NCI-H146 treated with DMSO at 0.1 percent for 48 hours (cell line): ENCODE results near the gene NCOA6.
"Not testable (repeated sequence)": the region's sequence is repeated elsewhere in the genome, so short reads cannot be mapped to it uniquely, and the experiment has no call there.

Experiments used
- DNase-seq: peaks from one replicate; lab custom pipeline; 2025; ENCODE audit not compliant: unreplicated experiment; lab: John Stamatoyannopoulos, UW

NCOA6 gene

DNA sequence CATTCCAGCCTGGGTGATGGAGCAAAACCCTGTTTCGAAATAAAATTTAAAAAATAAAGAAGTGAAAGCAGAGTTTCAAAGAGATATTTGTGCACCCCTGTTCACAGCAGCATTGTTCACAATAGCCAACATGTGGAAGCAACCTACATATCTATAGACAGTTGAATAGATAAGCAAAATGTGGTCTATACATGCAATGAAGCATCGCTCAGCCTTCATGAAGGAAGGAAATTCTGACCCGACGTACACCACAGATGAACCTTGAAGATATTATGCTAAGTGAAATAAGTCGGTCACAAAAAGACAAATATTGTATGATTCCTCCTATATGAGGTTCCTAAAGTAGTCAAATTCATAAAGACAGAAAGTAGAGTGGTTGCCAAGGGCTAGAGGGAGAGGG is 6.5 kb upstream of the NCOA6 start:
- no peak for DNase-seq

DNA sequence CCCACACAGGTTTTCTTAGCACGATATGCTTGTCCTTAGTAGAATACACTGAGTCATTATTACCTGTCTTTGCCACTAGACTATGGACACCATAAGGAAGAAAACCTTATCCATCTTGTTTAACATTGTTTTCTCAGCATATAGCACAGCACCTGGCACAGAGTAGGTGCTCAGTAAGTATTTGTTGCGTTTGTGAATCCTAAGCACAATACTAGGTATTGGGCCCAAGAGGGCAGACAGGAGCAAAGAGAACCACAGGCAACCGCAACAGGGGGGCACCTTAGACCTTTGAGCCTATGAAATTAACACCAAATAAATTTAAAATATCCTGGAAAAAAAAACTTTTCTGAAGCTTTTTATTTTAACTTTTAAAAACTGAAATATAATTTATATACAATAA is 3.7 kb upstream of the NCOA6 start:
- no peak for DNase-seq

DNA sequence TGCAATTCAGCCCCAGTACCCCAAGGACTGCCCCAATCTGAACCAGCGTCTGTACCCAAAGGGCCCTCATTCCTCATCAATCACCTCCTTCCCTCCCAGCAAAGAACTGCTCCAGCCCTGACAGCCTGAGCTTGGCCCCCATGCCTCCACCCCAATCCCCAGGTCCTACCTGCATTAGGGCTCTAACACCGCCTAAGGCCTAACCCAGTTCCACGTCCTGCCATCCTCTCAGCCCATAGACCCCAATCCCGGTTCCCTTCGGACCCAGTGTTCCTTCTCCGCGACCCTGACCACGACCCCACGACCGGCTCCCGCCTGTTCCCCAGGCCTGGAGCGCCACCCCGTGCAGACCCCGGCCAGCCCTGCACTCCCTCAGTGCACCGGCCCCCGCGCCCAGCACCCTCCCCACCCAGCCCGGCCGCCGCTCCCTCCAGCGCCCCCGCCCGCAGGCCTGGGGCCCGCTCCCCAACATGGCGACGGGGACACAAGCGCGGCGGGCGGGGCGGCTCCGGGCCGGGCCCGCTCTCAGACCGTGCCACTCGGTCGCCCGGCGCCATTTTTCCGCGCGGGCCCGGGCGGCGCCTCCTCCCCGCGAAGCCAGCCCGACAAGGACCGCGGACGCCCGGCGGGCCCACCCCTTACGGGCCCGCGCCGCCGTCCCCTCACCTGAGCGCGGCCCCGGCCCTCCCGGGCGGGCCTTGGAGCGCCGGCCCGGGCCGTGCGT is 483 bp downstream of the NCOA6 start:
- DNase-seq: peak; percentile 38

DNA sequence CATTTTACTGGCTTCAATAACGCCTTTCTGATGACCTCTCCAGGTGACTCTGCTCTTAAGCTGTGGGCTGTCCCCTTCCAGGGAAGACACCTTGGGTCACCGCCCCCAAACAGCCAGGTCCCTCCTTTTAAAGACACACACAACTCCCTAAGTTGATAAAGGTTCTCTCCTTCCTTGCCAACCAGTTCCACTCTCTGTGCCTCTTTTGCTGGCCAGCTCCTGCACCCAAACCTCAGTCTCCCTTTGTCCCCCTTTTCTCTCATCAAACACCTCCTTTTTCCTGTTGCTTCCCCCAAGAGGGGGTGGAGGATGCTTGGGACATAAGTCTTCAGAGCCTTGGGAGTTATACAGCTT is 1.0 kb downstream of the NCOA6 start:
- peak; percentile 84 for DNase-seq

DNA sequence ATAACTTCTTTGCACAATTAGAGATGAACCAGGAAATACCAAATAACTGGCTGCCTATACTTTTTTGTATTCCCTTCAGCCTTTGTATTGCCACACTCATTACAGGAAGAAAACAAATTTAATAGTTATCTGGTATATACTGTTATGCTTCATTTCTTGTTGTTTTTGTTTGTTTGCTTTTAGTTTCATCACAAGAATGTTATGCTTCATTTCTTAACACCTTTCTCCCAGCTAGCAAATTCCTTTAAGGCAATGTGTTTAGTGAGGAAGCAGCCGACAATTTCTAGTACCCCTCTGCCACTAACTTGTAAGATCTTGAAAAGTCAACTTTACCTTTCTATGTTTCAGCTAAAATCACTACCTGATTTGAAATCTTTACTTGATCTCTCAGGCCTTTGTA is 1.4 kb downstream of the NCOA6 start:
- DNase-seq: no peak

DNA sequence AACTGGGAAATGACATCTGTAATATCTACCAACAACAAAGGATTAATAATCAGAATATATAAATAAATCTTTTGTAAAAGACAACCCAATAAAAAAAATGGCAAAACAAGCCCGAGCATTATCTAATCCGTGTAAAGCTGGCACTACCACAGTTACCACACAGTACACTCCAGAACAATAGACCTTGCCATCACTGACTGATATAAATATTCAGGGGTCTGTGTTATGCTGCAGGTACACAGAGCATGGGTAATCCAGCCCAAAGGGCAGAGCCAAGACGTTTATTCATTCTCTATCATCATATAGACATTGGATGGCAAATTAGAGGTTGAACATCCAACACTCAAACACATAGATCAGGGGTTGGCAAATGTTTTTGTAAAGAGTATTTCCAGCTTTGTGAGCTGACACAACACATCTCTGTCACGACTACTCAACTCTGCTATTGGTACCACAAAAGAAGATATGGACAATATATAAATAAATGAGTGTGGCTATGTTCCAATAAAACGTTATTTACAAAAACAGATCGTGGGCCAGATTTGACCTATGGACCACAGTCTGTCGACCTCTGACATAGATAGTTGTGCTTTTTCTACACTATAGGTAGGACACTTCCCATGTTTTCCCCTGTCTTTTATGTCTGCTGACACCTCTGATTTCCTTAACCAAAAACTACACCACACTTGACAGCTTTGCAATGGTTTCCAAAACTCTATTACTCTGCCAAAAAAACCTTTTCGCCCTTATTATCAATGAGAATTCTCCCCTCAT is 4.5 kb downstream of the NCOA6 start:
- DNase-seq: no peak

DNA sequence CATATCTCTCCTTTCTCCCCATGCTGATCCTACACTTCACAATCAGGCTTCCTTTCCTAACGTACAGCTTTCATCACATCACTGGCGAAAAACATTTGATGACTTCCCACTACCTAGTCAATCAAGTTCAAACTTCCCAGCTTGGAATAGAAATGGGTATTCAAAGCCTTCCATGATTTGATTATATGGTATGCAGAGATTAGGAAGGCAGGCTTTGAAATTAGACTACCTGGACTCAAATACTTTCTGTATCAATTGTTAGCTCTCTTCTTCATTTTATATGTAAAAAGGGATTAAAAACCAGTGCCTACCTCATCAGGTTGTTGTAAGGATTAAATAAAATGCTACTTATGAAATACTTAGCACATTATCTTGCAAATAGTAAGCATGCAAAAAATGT is 7.7 kb downstream of the NCOA6 start:
- DNase-seq: no peak

DNA sequence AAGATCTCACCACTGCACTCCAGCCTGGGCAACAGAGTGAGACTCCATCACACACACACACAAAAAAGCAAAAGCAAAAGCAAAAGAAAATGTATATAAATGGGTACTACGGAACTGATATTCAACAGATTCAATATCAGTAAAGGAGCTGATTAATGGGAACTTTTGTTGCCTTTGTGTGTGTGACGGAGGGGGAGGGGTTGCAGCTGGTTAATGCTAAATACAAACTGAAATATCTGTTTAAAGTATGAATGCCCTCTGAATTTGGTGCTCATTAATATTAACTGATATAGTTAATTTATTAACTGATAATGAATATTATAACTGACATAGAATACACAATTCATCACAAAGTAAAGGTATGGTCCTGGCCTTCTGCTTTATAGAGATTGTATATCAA is 8.4 kb downstream of the NCOA6 start:
- DNase-seq: no peak

DNA sequence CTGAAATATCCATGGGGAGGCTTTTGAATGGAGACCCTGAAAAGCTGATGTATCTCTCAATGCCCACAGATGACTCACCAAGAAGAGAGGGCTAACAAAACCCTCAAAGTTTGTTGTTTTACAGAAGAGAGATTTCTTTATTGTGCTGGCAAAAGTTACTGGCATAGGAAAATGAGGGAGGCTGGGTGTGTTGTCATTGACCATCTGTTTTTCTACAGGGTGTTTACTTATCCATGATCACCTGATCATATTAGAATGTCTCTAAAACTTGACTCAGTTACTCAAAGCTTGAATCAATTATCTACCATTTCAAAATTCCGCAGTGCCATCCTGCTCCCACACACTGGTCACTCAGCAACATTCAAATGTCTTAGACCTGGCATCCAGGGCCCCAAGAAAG is 9.8 kb downstream of the NCOA6 start:
- DNase-seq: no peak

DNA sequence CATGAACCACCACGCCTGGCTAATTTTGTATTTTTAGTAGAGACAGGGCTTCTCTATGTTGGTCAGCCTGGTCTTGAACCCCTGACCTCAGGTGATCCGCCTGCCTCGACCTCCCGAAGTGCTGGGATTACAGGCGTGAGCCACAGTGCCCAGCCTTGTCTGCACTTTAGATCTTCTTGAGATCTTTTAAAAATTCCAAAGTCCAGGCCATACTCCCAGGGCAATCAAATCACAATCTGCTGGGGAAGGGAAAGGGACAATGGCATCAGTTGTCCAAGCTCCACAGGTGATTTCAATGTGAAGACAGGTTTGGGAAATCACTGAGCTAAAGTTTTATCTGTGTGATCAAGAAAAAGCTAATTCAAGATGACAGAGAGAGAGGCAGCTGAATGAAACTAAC is 16.9 kb downstream of the NCOA6 start:
- DNase-seq: no peak

DNA sequence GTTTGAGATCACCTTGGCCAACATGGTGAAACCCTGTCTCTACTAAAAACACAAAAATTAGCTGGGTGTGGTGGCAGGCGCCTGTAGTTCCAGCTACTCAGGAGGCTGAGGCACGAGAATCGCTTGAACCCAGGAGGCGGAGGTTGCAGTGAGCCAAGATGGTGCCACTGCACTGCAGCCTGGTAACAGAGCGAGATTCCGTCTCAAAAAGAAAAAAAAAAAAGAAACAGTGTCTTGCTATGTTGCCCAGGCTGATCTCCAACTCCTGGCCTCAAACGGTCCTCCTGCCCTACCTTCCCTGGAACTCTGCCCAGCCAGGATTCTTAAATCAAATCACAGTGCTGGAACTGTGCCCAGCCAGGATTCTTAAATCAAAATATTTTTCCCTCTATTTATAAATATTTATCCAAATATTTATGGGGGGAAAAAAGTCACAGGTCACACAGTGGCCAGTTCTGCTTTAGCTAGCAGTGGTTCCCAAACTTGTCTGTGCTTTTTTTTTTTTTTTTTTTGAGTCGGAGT is 17.4 kb downstream of the NCOA6 start:
- not testable (repeated sequence) for DNase-seq

DNA sequence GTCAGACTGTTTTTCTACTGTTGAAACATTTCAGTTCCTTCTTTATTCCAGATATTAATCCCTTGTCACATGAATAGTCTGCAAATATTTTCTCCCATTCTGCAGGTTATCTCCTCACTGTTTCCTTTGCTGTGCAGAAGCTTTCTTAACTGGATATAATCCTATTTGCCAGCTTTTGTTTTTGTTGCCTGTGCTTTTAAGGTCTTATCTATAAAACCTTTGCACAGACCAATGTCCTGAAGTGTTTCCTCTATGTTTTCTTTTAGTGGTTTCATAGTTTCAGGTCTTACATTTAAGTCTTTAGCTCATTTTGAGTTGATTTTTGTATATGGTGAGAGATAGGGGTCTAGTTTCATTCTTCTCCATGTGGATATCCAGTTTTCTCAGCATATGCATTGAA is 19.2 kb downstream of the NCOA6 start:
- no peak for DNase-seq

DNA sequence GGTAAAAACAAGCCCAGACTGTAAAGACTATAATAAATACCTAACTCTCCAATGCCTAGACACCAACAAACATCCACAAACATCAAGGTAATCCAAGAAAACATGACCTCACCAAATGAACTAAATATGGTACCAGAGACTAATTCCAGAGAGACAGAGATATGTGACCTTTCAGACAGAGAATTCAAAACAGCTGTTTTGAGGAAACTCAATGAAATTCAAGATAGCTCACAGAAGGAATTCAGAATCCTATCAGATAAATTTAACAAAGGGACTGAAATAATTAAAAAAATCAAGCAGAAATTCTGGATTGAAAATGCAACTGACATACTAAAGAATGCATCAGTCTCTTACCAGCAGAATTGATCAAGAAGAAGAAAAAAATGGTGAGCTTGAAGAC is 26.6 kb downstream of the NCOA6 start:
- no peak for DNase-seq

DNA sequence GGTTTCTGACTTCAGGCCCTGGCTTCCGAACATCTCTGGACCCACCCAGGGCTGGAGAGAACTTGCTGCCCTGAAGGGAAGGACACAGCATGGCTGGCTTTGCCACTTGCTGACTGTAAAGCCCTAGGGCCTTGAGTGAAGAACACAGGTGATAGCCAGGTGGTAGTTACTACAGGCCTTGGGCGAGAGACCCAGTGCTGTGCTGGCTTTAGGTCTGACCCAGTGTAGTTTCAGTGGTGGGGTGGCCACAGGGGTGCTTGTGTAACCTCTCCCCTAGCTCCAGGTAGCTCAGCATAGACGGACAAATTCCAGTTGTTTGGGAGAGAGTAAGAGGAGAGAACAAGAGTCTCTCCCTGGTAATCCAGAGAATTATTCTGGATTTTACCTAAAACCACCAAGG is 27.1 kb downstream of the NCOA6 start:
- no peak for DNase-seq

DNA sequence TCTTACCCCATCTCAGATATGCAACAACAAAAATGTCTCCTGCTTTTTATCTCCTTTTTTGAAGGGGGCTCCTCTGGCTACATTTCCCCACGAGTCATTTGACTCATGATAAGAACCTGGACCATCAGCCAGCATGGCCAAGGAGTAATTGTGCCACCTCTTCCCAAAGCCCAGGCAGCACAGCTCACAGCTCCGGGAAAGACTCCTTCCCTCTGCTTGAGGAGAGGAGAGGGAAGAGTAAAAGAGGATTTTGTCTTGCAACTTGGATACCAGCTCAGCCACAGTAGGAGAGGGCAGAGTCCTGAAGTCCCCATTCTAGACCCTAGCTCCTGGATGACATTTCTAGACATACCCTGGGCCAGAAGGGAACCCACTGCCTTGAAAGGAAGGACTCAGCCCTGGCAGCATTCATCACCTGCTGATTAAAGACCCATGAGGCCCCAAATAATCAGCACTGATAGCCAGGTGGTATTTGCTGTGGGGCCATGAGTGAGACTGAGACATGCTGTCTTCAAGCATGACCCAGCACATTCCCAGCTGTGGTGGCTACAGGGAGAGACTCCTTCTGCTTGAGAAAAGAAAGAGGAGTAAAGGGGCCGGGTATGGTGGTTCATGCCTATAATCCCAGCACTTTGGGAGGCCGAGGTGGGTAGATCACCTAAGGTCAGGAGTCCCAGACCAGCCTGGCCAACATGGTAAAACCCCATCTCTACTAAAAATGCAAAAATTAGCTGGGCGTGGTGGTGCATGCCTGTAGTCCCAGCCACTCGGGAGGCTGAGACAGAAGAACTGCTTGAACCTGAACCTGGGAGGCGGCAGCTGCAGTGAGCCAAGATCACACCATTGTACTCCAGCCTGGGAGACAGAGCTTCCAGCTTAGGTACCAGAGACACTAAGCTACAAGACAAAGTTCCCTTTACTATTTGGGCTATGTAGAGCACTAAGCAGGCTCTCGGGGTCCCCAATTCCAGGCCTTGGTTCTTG is 28.1 kb downstream of the NCOA6 start:
- no peak for DNase-seq

DNA sequence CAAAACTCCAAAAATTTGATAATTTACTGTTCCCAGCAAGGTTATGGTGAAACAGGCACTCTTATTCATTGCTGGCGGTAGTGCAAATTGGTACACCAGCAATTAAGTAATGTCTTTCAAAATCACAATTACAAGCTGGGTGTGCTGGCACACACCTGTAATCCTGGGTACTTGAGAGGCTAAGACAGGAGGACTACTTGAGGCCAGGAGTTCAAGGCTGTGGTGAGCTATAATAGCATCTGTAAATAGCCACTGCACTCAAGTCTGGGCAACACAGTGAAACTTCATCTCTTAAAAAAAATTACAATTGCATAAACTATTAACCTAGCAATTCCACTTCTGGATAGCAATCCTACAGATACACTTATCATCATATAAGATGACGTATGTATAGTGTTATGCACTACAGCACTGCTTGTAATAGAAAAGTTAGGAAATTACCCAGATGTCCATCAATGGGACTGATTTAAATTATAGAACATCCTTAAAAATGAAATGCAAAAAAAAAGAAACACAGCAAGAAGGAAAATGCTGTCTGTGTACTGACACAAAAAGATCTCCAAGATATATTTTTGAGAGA is 31.4 kb downstream of the NCOA6 start:
- DNase-seq: no peak

DNA sequence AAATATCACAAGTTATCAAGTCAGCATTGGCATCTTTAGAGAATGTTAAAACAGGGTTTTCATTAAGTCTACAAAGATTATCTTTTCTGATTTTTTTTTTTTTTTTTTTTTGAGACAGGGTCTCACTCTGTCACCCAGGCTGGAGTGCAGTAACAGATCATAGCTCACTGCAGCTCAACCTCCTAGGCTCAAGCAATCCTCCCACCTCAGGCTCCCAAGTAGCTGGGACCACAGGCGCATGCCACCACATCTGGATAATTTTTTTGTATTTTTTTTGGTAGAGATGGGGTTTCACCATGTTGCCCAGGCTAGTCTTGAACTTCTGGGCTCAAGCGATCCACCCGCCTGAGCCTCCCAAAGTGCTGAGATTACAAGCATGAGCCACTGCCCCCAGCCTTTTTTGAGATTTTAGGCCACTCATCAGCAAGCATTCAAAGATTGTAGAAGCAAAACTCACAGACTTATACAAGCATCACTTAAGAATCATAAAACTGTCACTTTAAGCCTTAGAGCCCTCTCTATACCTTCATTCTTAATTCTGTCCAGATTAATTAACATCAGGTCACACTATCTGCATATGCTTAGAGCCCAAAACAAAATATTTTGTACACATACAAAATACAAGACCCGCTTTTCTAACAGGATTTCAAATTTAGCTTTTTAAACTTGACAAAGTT is 32.6 kb downstream of the NCOA6 start:
- no peak for DNase-seq

DNA sequence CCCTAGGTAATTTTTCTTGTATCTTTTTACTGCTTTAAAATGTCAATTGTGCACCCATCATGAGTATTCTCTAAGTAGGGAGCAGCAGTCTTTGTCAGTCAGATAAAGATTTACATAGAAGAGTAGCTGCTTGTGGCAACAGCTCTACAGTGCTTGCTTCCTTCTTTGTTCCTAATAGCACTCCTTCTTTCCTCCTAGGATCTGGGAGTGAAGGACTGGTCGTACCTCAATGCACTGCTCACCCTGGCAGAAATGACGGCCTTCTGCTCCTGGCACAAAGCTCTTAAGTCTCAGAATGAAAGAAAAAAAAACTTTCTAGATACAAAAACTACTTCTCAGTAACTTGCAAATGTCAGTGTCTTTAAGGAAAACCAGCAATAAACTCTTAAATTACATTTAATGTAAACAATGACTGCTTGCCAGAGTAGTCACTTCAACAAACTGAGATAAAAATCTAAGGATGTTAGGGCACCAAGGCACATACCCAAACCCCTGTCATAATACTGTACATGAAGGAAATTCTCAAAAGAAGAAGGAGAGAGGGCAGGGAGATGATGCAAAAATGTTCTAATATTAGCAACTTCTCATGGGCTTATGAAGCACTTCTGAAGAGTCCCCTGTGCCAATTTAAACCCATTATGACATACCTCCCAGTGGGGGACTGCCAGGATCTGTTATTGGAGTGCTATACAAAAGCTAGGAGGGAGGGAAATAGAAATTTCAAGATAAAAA is 34.0 kb downstream of the NCOA6 start:
- DNase-seq: no peak

DNA sequence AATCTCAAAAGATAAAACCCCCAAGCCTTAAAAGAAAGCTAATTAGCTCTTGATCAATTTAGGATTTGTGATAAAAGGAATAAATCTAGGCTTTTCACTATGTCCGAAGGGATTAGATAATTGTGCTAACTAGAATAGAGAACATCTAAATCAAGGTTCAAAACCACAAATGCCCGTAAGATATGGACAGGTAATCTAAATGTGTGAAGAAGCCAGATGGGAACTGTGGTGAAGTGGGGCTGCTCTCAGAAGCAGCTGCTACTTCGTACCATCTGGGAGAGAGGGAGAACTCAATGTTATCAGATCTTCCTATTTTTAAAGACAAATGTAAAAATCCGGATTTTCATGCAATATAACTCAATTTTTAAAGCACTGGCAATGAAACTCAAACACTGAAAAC is 44.2 kb downstream of the NCOA6 start:
- no peak for DNase-seq

DNA sequence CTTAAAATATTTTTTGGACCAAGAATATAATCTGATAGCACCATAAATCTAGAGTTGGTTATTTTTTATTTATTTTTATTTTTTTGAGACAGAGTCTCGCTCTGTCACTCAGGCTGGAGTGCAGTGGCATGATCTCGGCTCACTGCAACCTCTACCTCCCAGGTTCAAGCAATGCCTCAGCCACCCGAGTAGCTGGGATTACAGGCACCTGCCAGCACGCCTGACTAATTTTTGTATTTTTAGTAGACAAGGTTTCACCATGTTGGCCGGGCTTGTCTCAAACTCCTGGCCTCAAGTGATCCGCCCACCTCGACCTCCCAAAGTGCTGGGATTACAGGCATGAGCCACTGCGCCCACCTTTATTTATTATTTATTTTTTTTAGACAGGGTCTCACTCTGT is 45.2 kb downstream of the NCOA6 start:
- DNase-seq: not testable (repeated sequence)
